Neural crest cell (in vitro differentiated cells): ENCODE measurements around the gene LITAF. TPM values are rescaled to one million over a fixed set of nuclear protein-coding genes. Genes with fewer than 3 reads are reported as not detected.

ENCODE experiments used
- DNase-seq: peaks from one replicate; pipeline ENCODE4 v3.0.0; 2021; ENCODE audit warnings: low read depth, mixed read lengths, low spot score
- H3K27ac Mint-ChIP-seq: one replicate; pipeline ENCODE4 v1.8.0; 2021; ENCODE audit warnings: mild to moderate bottlenecking, mixed read lengths; ENCODE audit not compliant: unreplicated experiment
- H3K27me3 Mint-ChIP-seq: 2 replicates; pipeline ENCODE4 v1.8.0; 2021; ENCODE audit warnings: low read depth, mild to moderate bottlenecking, mixed read lengths
- H3K36me3 Mint-ChIP-seq: 2 replicates; pipeline ENCODE4 v1.8.0; 2021; ENCODE audit warnings: low read depth, mild to moderate bottlenecking, mixed read lengths
- H3K4me1 Mint-ChIP-seq: 2 replicates; pipeline ENCODE4 v1.8.0; 2021; ENCODE audit warnings: mixed read lengths
- H3K4me3 Mint-ChIP-seq: one replicate; pipeline ENCODE4 v1.8.0; 2021; ENCODE audit warnings: mild to moderate bottlenecking, mixed read lengths
- H3K9me3 Mint-ChIP-seq: 2 replicates; pipeline ENCODE4 v1.8.0; 2021; ENCODE audit warnings: mixed read lengths
- total RNA-seq: library from RNA; stranded (reverse); gene quantifications from 2 replicates; pipeline ENCODE4 v1.2.1, GENCODE V29; 2021
- TF ChIP-seq, protein P1 (sequence below): fragments of 200-600 bp; sonication (generic); conservative IDR thresholded peaks from 2 replicates; pipeline ENCODE4 v1.5.0; 2021; ENCODE audit warnings: antibody characterized with exemption, mild to moderate bottlenecking

Gene LITAF
- total RNA-seq, 1 donor from 2014 or later, result 62.9 TPM

DNA sequence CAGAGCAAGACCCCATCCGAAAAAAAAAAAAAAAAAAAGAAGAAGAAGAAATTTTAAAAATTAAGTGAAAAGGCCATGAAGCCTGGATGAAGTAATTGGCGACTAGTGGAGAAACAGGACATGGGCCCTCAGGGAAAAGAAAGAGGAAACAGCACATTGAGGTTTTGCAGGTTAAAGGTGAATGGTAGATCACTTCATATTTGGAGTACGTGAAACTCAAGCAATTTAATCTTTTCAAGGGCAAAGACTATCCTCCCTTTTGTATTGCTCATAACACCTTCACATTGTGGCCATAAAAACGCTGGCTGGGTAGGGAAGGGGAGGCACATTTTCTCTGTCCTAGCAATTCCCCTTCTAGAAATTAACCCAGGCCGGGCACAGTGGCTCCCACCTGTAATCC lies 53.1 kb downstream of the LITAF start:
- DNase-seq, result no peak
- TF ChIP-seq, protein P1, sequence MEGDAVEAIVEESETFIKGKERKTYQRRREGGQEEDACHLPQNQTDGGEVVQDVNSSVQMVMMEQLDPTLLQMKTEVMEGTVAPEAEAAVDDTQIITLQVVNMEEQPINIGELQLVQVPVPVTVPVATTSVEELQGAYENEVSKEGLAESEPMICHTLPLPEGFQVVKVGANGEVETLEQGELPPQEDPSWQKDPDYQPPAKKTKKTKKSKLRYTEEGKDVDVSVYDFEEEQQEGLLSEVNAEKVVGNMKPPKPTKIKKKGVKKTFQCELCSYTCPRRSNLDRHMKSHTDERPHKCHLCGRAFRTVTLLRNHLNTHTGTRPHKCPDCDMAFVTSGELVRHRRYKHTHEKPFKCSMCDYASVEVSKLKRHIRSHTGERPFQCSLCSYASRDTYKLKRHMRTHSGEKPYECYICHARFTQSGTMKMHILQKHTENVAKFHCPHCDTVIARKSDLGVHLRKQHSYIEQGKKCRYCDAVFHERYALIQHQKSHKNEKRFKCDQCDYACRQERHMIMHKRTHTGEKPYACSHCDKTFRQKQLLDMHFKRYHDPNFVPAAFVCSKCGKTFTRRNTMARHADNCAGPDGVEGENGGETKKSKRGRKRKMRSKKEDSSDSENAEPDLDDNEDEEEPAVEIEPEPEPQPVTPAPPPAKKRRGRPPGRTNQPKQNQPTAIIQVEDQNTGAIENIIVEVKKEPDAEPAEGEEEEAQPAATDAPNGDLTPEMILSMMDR, result no peak
- Mint-ChIP-seq H3K27me3 (no peaks in the 10 kb centered on the region), H3K4me3 (no peak overlapping the region), H3K36me3 (no peaks in the 10 kb centered on the region), H3K27ac (no peak overlapping the region), H3K4me1 (peaks cover 17% of the 10 kb centered on the region), H3K9me3 (no peaks in the 10 kb centered on the region)

DNA sequence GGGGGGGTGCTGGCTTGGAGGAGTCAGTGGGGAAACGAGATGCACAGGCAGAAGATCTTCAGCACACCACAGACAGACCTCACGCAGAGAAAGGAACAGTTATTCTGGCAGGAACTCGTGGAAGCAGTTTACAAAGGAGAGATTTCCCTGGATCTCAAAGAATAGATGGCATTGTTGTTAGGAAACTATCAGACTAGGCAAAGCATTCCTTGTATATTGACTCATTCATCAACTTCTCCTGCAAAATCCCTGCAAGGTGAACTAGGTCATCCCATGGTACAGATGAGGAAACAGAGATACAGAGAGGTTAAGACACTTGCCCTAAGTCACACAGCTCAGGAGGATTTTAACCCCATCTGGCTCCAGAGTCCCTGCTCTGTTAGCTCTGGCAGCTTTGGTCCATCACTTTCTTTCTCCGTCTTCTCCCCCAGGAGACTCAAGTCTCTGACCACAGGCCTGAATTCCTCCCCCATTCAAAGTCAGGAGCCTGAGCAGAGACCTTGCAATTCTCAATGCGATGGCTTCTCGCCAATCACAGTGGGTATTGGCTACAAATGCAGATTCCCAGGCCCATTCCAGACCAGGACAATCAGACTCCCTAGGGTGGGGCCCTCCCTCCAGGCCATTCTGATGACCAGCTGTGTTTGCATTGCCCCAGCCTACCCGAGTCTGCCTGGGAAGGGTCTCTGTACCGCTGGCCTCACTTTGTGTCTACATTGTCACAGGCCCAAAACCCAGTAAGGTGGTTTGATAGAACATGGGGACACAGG lies 56.4 kb downstream of the LITAF start:
- TF ChIP-seq, protein P1, result no peak
- no peak for DNase-seq
- H3K27me3 Mint-ChIP-seq, result no peaks in the 10 kb centered on the region
- peak overlapping the region; percentile 27 for H3K27ac Mint-ChIP-seq
- H3K4me1 Mint-ChIP-seq, result peaks cover 38% of the 10 kb centered on the region
- H3K36me3 Mint-ChIP-seq, result no peaks in the 10 kb centered on the region
- H3K9me3 Mint-ChIP-seq, result no peaks in the 10 kb centered on the region
- peak overlapping the region; percentile 14 for H3K4me3 Mint-ChIP-seq

DNA sequence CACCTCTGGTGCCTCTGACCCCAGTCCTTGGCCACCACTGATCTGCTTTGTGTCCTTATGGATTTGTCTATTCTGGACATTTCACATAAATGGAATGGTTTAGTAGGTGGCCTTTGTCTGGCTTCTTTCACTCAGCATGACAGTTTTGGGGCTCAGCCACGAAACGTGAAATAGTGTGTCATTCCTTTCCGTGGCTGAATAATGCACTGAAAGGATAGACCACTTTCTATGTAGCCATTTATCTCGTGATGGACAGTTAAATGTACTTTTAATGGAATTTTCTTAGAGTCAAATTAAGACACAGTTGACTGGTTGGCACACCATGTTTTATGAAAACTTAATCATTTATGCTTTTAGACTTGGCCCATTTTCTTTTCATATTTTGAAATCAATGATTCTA lies 57.4 kb downstream of the LITAF start:
- no peak for DNase-seq
- peaks cover 2% of the 10 kb centered on the region for H3K36me3 Mint-ChIP-seq
- peaks cover 40% of the 10 kb centered on the region for H3K4me1 Mint-ChIP-seq
- H3K27ac Mint-ChIP-seq, result no peak overlapping the region
- TF ChIP-seq, protein P1, result no peak
- no peak overlapping the region for H3K4me3 Mint-ChIP-seq
- H3K27me3 Mint-ChIP-seq, result no peaks in the 10 kb centered on the region
- no peaks in the 10 kb centered on the region for H3K9me3 Mint-ChIP-seq

DNA sequence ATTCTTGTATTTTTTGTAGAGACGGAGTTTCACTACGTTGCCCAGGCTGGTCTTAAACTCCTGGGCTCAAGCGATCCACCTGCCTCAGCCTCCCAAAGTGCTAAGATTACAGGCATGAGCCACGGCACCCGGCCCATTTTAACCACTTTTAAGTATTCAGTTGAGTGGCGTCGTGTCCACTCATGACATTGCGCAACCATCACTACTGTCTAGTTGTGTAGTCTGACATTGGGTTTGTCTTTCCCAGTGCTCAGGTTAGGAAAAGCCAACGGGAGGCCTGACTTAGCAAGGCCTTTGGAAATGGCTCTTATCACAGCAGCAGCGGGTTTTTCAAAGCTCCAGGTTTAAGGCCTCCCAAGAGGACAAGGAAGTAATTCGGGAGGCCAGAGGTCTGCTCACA lies 58.7 kb downstream of the LITAF start:
- TF ChIP-seq, protein P1, result no peak
- DNase-seq, result no peak
- no peak overlapping the region for H3K4me3 Mint-ChIP-seq
- H3K4me1 Mint-ChIP-seq, result peaks cover 41% of the 10 kb centered on the region
- no peak overlapping the region for H3K27ac Mint-ChIP-seq
- no peaks in the 10 kb centered on the region for H3K27me3 Mint-ChIP-seq
- H3K36me3 Mint-ChIP-seq, result peaks cover 2% of the 10 kb centered on the region
- no peaks in the 10 kb centered on the region for H3K9me3 Mint-ChIP-seq

DNA sequence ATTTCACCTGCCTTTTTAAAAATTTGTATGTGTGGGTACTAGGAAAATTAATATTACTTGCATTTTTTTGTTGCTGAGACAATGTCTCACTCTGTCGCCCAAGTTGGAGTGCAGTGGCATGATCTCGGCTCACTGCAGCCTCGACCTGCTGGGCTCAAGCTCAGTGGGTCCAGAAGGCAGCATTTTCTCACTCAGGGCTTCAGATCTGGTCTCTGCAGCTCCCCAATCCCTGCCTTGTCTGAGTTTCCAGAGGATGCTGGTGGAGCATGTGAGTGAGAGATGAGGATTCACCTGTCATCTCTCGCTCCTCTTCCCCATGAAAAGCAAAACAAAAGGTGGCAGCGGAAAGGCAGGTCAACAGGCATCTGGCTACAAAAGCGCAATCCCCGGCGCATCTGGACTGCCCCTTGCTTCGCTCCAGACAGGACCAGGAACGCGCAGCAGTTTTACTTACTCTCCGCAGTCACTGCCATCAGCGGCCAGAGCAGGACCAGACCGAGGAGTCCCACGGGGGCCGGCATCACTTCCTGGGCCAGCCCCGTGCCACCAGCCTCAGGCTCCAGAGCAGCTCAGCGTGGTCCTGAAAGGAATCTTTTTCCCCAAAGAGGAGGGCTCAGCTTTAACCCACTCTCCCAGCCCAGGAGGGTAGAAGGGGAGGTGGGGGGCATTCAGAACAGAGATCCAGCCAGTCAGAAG lies 59.9 kb downstream of the LITAF start:
- Mint-ChIP-seq H3K4me3 (peak overlapping the region; percentile 75), H3K4me1 (peaks cover 46% of the 10 kb centered on the region), H3K36me3 (peaks cover 3% of the 10 kb centered on the region), H3K27ac (peak overlapping the region; percentile 62), H3K27me3 (no peaks in the 10 kb centered on the region), H3K9me3 (peaks cover under 1% of the 10 kb centered on the region)
- TF ChIP-seq, protein P1, result no peak
- no peak for DNase-seq
